ENCODE measurements around the gene DDX56.

DNA sequence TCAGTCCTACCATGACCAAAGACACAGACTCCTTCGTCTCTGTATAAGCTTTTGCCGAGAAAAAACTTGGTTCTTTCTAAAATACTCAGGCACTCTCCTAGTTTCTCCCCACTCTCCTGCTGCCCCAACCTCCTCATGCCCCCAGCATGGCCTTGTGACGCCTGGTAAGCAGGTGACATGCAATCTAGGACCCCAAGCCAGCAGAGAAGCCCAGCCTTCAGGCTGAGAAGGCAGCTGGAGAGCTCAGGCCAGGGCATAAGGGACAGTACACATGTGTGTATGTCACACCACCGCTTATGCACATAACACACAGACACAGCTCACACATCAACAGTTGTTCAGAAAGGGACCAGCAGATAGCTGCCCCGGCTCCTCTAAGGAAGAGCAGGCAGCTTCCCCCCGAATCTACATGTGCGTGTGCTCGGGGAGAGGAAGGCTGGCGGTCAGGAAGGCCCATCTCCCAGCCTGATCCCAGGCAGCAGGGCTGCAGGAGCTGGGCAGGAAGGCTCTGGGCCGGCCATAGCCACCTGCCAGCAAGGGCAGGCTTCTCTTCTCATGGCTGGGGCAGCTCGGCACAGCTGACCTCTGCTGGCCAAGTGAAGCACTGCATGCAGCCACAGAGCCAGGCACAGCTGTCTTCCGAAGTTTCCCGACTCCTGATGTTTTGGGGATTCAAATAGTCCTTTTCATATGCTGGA lies 8.5 kb downstream of the DDX56 start:
- TF ChIP-seq EZH2phosphoT487 (IDR thresholded peaks at IDR 0.05; ENCODE audit: borderline replicate concordance, low read depth) = no peak
- TF ChIP-seq, protein P1, sequence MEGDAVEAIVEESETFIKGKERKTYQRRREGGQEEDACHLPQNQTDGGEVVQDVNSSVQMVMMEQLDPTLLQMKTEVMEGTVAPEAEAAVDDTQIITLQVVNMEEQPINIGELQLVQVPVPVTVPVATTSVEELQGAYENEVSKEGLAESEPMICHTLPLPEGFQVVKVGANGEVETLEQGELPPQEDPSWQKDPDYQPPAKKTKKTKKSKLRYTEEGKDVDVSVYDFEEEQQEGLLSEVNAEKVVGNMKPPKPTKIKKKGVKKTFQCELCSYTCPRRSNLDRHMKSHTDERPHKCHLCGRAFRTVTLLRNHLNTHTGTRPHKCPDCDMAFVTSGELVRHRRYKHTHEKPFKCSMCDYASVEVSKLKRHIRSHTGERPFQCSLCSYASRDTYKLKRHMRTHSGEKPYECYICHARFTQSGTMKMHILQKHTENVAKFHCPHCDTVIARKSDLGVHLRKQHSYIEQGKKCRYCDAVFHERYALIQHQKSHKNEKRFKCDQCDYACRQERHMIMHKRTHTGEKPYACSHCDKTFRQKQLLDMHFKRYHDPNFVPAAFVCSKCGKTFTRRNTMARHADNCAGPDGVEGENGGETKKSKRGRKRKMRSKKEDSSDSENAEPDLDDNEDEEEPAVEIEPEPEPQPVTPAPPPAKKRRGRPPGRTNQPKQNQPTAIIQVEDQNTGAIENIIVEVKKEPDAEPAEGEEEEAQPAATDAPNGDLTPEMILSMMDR (IDR thresholded peaks at IDR 0.05) = peak; percentile 99
- no peak for TF ChIP-seq USF1 (IDR thresholded peaks at IDR 0.05; ENCODE audit: borderline replicate concordance, low read depth)
- no peak for TF ChIP-seq POLR2AphosphoS5 (IDR thresholded peaks at IDR 0.05; ENCODE audit: low read depth, low read length)
- no peak for TF ChIP-seq RCOR1 (IDR thresholded peaks at IDR 0.05; ENCODE audit: low read length)
- TF ChIP-seq EP300 (IDR thresholded peaks at IDR 0.05; ENCODE audit: borderline replicate concordance in 1 of 2, low read depth in 1 of 2, low read length in 1 of 2) = no peak
- no peak for TF ChIP-seq JUND (IDR thresholded peaks at IDR 0.05)
- no peak for TF ChIP-seq CHD2 (IDR thresholded peaks at IDR 0.05; ENCODE audit: low read length, partially characterized antibody)
- TF ChIP-seq, protein P2, sequence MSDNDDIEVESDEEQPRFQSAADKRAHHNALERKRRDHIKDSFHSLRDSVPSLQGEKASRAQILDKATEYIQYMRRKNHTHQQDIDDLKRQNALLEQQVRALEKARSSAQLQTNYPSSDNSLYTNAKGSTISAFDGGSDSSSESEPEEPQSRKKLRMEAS (IDR thresholded peaks at IDR 0.05; ENCODE audit: low read depth) = no peak
